Activated gamma-delta T cell treated with Interleukin-2 at 50 U/mL for 16 hours (primary cell): ENCODE results near the gene SEMA3B.

Experiments used
- DNase-seq: peaks from one replicate; pipeline ENCODE4 v3.0.0-alpha.2; 2020

The SEMA3B gene

DNA sequence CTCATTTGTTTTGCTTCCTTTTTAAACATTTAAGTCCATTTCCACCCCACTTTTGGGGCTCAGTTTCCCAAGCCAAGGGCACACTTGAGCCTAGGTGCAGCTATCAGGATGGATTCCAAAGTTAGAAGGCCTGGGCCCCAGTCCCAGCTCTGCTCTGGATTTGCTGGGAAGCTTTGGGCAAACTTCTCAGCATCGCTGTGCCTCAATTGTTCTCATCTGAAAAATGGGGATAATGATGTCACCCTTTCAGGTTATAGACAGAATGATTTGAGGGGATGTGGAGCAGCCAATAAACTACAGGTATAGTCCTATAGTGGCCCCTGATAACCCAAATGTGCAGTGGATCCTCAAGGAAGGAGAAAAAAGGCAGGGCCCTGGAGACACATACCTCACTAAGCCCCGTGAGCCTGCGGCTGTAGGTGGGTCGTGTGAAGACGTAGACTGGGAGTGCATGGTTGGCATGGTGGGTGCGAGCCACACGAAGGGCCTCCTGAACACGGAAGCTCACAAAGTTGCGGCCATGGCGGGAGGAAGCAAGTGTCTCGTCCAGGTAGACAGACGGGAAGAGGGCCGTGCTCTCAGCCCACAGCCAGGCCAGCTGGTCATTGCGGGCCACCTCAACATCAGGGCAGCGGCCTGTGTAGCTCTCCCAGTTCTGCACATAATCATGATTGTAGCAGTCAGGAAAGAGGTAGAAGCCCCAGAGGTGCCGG, 50.4 kb downstream of the SEMA3B start:
- DNase-seq: no peak

DNA sequence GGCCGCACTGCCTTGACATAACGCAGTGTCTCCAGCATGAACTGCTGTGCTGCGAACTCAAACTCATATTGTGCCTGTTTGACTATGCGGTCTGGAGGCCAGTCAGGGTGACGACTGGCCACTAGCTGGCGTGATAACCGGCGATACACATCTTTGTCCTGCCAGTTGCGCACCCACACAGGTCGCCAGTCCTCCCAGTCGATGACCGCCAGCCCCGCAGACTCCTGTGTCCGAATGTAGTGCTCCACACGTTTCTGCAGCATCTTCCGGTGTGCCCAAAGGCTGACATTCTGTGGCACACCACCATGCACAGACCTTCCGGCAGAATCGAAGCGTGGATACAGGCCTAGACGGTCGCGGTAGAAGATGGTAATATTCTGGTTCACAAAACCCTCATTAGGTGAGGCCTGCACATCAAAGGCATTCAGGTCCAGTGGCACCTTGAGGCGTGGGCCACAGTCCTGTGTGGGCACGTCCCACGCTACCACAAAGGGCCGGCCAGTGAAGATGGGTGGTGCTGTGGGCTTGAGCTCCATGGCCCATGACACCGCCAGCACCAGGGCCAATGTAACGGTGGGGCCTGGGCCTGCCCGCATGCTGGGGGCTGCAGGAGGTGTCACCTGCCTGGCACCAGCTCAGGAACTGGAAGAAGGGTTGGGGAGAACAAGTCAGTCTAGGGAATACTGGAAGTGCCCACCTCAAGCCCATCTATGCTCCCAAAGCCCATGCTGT, 51.1 kb downstream of the SEMA3B start:
- DNase-seq: no peak

DNA sequence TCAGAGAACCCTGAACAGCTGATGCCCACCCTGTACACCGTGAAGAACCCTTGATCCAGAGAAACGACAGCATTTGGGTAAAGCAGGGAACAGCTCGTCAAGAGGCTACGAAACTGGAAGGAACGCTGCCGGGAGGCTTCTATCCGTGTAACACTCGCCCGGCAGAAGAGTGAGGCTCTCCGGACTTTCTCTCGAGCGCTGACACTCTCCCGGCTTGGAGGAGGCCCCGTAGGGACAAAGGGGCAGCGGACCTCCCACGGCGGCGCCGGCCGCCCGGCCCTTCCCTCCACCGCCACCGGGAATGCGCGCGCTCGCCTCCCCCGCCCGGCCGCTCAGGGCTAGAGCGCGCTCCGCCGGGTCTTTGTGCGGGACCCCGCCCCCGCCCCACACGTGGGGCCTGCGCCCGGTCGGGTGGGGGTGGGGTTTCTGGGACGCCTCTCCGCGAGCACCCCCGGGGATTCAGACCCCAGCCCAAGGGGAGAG, 51.9 kb downstream of the SEMA3B start:
- peak; percentile 44 for DNase-seq

DNA sequence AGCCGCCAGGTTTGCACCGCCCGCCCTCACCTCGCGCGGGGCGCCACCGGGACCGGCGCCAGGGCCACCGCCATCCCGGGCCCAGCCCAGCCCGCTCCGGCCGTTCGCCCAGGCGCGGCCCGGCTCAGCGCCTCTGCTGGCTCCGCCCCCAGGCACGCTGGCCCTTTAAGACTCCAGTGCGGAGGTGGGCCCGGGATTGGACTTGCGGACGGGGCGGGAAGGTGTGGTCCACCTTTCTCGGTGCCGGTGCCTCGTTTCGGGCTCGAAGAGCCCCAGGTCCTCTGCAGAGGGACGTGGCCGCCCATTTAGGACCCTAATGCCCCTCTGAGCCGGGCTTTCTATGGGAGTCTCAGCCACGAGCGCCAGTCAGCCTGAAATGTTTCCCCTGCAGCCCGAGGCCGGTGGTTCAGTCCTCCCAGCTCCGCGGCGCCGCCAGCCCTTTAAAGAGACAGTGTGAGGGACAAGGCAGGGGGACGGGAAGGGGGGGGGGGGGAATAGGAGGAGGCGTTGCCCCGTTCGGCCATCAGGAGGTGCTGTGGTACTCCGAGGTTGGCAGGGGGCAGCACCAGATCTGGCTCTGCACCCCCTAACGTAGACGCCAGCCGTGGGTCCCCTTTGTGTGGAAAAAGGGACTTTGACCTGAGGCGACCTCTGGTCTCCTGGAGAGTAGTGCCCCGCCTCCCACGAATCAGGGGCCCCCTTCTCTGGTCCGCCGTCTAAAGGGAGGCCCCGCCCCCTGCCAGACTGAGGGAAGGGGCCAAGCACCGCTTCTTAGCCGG, 52.6 kb downstream of the SEMA3B start:
- peak; percentile 74 for DNase-seq

DNA sequence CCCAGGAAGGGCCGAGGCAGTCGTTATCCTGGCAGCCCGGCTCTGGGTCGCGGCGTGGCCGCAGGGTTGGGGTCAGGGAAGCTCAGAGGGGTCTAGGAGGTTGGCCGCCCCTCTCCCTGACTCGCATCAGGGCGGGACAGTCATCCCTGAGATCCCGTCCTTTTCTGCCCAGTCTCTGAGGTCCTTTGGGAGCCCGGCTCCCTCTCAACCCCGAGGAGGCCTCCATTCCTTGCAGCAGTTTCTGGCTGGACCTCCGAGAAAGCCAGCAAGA, 53.1 kb downstream of the SEMA3B start:
- no peak for DNase-seq

DNA sequence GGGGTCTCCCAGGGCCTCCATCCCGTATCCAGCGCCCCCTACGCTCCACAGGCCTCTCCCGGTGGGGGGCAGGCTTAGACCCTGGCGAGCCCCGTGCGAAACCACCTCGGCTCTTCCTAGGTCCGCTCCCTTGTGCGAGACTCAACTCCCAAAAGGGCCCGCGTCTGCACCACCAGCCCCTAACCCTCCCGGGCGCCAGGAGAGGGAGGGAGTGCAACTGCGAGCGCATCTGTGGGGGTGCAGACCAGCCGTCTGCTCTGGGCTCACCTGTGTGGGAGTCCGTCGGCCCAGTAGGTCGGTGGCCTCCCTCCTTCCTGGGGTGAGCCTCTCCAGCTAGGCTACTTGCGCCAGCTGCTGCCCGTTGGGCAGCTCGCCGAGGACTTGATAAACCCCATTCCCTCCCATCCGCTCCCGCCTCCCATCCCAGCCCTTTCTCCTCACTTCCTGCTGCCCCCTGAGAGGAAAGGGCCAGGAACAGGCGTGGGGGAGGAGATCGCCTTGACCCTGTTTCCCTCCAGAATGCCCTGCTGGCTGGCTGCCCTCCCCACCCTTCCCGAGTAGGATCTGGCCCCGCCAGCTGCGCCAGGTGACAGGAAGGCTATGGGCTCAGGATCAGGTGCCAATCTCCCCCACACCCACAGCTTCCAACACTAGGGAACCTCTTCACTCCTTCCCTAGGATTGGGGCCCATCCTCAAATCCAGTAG, 53.6 kb downstream of the SEMA3B start, which contains the start of gene HYAL2:
Gene HYAL2 (minus strand): TSS at position 360 of the 706 bp plus-strand sequence. CDS start 2,256 bp downstream, outside the sequence.
- no peak for DNase-seq

DNA sequence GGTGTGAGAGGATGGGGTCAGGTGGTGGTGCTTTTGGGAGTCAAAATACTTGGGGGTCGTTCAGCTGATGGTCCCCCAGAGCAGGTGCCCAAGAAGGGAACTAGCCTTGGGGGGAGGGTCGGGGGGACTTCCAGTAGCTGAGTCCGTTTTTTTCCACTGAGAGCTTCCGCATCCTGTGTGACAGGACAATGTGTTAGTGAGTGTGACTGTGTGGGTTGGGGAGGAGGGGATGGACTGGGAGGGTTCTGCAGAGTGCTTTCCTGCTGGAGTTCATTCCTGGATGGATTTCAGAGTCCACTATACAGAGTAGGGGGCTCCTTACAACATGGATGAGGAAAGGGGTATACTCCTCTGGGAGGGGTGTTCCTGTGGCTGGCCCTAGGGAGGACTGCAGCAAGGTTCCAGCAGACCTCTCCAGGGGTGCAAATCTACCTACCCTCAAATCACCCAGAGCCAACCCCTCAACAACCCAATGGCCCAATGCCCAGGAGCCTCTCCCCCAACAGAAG, 54.2 kb downstream of the SEMA3B start:
- no peak for DNase-seq

DNA sequence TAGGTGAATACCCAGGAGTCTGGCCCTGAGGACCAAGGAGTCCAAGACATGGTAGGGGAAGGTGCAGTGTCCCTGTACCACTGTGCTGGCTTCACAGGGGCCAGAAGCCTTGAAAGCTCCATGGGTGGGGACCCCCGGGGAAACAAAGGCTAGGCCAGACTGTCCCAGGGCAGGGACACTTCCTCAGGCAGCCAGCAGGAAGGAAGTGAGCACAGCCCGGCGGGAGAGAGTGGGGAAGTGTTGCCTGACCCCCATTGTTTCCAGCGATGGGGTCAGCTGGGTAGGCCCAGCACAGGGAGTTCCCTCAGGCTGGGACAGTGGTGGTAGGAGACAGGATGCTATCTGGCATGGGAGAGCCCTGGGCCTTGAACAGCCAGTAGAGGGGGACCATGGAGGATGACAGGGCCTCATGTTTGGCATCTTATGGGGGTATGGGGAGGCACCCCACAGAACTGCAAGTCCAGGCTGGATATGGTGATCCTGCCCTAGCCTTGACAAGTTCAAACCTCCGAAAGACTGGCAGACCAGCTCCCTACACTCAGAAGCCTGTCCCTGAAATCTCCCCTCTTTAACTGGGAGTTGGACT, 54.8 kb downstream of the SEMA3B start:
- no peak for DNase-seq

DNA sequence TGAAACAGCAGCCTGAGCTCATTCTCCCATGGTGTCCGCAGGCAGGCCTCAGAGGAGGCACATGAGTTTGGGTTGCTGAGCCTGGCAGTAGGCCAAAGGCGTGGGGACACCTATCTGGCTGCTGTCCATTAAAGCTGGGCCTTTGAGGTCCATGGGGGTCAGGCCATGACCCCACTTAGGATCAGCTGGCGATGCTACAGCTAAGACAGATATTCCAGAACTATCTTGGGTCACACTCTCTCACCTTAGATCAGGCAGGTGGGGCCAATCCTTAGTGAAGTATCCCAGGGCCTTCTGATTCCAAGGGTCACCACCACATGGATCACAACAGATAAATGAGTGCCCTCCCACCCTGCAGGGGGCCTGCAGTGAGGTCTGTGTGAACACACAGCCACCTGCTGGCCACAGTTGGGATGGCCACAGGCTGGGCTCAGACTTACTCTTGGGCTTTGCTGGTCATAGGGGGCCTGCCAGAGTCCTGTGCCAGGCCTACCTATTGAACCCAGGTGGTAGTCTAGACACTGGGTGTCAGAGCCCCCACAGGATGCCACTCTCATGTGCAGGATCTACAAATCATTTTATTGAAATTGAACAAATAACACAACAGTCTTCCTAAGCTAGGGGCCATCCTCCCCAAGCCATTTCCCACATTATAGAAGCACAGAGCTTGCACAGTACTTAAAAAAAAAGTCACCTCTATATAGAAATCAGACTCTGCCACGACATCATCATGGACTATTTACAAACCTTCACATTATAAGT, 55.6 kb downstream of the SEMA3B start:
- DNase-seq: peak; percentile 61

DNA sequence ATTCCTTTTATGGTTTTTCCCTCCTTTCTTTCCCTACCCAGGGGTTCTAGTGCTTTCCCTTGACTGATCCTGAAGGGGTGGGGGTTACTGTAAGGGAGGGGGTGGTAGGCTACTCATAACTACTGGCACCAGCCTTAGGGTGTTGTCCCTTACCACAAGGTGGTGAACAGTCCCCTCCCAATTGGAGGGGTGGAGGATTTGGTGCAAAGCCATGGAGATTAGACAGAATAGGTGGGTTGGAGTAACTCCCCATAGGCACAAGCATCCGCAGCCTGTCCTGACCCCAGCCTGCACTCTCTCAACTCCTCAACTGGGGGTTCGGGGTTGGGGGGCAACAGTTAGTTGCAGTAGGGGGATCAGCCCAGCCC, 56.1 kb downstream of the SEMA3B start:
- no peak for DNase-seq

DNA sequence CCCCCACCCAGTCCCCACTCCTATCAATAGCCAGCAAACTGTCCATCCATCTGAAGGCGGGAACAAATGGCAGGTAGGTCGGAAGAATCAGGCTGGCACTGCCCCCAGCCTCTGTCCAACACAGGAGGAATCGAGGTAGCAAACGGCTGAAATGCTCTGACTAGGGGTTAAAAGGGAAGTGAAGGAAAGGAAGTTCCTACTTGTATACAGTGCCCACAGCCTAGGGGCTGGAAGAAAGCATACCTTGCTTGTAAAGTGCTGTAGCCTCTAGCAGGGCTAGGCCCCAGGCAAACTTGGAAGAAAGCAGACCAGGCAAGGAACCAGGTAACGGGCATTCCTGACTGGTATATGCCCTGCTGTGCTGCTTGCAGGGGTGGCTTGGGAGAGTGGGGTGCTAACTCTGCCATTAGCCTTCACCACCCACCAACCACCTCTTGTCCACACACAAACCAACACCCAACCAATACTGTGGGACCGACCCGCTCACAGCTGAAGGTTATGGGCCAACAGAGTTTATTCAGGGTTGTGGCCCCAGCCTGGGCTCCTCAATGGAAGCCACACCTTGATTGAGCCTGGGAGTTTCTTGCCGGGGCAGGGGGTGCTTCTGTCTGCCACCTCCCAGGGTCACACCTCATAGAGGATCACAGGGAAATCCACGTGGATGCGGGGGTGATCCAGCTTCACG, 56.7 kb downstream of the SEMA3B start:
- DNase-seq: no peak

DNA sequence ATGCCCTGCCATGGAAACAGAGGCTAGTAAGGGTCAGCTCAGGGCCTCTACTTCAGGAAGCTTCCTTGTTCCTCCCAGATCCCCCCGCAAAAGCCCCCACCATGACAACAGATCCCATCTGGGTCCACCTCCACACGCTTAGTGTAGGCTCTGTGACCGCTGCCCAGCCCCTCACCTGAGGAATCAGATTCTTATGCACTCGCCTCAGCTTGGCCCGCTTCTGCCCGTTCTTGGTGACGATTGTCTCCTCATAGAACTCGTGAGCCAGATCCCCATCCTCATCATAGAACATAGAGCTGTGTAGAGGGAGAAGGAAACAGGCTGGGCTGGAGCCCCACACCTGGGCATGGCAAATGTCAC, 57.2 kb downstream of the SEMA3B start:
- no peak for DNase-seq

DNA sequence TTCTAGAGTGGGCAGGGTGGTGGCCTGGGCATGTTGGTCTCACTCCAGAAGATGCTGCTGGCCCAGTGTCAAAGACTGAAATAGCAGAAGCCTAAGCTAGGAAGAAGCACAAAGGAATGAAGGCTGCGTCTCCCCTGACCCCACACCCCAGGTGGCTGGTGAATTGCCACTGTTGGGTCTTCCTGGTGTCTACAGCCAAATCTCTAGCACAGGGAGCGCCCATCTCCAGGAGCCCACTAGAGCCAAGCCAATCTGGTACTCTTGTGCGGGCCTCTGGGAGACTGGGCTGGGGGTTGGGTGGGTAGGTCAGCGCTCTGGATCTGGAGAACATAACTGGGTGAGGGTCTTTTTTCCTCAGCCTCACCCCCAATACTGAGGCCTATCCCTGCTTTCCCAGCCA, 58.2 kb downstream of the SEMA3B start:
- DNase-seq: no peak
